Measurements from ENCODE around the gene CA10.

- TF ChIP-seq CTCF (IDR thresholded peaks at IDR 0.05; ENCODE audit: low read length), result no peak
- TF ChIP-seq EZH2 (IDR thresholded peaks at IDR 0.05; ENCODE audit: borderline replicate concordance, low read length), result no peak
Observed at GRCh38 chr17:52024300-52024870, 134.1 kb downstream of the CA10 start.
